Measurements from ENCODE around the gene HAL.
A peak's percentile ranks its signal among the peaks of the same experiment; 100 is the strongest.

The HAL gene

DNA sequence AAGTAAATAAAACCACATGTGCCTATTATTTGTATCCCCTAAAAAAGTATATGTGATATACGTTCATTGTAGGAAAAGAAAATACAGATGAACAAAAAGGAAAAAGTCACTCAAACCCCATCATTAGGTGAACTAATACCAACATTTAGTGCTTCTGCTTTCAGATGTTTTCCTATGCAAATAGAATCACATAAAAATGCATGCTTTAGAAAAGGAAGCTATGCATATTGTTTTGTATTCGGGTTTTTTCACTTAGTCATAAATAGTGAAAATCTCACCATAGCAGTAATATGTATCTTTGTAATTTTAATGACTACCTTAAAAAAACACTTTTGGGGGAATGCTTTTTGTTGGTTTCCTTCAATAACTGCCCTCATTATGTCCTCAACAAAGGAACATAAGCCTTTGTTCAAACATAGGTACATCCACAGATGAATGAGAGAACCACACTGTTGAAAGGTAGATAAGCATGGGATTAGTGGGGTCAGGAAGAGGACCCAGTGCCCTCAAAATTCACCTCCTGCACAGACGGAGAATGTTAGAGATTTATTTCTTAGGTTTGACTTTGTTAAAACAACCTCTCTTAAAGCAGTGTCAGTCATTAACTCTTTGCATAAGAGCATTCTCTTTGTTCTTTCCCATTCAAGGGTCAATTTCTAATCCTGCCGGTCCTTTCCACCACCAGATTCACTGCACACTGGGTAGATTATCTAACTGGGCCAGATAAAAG is 46.5 kb downstream of the HAL start:
- TF ChIP-seq, protein P1, sequence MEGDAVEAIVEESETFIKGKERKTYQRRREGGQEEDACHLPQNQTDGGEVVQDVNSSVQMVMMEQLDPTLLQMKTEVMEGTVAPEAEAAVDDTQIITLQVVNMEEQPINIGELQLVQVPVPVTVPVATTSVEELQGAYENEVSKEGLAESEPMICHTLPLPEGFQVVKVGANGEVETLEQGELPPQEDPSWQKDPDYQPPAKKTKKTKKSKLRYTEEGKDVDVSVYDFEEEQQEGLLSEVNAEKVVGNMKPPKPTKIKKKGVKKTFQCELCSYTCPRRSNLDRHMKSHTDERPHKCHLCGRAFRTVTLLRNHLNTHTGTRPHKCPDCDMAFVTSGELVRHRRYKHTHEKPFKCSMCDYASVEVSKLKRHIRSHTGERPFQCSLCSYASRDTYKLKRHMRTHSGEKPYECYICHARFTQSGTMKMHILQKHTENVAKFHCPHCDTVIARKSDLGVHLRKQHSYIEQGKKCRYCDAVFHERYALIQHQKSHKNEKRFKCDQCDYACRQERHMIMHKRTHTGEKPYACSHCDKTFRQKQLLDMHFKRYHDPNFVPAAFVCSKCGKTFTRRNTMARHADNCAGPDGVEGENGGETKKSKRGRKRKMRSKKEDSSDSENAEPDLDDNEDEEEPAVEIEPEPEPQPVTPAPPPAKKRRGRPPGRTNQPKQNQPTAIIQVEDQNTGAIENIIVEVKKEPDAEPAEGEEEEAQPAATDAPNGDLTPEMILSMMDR (IDR thresholded peaks at IDR 0.05; ENCODE audit: low read depth, low read length) = no peak
- in situ Hi-C loops (cut with HindIII; ENCODE audit: low sequenced_read_pairs) = no loop called here
- no peak overlapping the region for H3K4me3 ChIP-seq (ENCODE audit: low read depth, low read length)
- no peak for DNase-seq (ENCODE audit: low read depth, low spot score)

DNA sequence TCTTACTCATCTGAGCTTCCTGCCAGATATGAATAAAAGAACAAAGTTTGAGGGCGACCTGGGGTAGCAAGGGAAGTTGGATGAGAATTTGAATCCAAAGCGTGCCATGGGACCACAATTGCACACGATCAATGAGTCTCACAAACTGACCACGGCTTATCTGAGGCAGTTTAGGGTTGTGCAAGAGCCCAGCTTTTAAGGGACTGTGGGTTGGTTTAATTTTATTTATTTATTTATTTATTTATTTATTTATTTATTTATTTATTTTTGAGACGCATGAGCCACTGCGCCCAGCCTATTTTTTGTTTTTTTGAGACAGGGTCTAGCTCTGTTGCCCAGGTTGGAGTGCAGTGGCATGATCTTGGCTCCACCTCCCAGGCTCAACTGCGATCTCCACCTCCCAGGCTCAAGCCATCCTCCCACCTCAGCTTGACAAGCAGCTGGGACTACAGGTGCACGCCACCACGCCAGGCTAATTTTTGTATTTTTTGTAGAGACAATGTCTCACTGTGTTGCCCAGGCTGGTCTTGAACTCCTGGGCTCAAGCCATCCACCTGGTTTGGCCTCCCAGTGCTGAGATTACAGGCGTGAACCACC is 51.9 kb downstream of the HAL start:
- no peak for DNase-seq (ENCODE audit: low read depth, low spot score)
- in situ Hi-C loops (cut with HindIII; ENCODE audit: low sequenced_read_pairs) = no loop called here
- TF ChIP-seq, protein P1 (IDR thresholded peaks at IDR 0.05; ENCODE audit: low read depth, low read length) = no peak
- no peak overlapping the region for H3K4me3 ChIP-seq (ENCODE audit: low read depth, low read length)

DNA sequence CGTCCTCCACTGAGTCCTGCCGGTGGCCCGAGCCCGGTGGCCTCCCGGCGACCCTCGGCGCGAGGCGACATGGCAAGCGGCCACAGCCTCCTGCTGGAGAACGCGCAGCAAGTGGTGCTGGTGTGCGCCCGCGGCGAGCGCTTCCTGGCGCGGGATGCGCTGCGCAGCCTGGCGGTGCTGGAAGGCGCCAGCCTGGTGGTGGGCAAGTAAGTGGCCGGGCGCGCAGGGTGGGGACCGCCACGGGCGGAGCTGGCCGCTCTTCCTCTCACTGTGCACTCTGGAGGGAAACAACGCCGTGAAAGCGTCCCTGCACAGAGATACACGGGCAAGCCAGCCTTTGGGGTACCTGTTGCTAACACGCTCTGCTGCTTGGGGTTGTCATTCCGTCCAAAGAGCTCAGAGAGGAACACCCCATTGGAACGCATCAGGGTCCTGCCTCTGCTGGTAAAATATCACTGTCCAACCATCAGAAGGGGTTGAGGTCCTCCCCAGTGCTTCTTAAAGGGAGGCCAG is 52.8 kb downstream of the HAL start, which contains the start of gene AMDHD1:
TSS of gene AMDHD1 (plus strand) at position 2 of the 513 bp plus-strand sequence. CDS start at position 70, 68 bp downstream.
- peak; percentile 42 for DNase-seq (ENCODE audit: low read depth, low spot score)
- H3K4me3 ChIP-seq (ENCODE audit: low read depth, low read length) = peak within 1 kb of the TSS; percentile 62
- TF ChIP-seq, protein P1 (IDR thresholded peaks at IDR 0.05; ENCODE audit: low read depth, low read length) = no peak

DNA sequence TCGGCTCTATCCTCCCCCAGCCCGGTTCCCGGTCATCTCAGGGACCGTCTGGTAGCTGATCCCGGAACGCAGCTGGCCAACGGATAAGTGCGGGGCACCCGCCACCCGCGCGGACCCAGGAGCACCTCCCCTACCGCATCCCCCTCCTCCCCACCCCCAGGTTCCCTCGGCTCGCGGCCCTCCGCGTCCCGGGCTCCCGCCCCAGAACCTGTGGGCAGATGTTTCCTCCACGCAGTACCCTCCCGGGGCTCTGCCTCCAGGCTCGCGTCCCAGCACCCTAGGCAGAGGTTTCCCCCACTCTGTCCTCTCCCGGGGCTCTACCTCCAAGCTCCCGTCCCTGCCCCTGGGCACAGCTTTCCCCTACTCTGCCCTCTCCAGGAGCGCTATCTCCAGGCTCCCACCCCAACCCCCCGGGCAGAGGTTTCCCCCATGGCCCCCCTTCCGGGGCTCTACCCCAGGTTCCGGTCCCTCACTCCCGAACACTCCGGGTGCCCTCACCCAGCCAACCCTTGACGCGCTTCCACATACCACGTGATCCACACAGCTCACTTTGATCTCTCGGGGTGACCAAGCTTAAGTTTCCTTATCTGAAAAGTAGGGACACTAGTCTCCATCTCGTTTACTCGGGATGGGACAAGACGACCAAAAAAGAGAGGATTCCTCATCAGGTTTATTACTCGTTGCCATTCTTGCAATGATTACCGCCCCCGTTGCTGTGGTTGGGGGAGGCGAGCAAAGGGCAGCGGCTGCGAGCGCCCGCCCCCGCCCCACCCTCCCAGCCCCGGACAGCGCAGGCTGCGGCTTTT is 53.4 kb downstream of the HAL start, which contains the start of gene CCDC38:
TSS of gene CCDC38 (minus strand) at position 91 of the 806 bp plus-strand sequence. CDS start 6,105 bp downstream, outside the sequence.
- DNase-seq (ENCODE audit: low read depth, low spot score) = peak; percentile 58
- peak within 1 kb of the TSS; percentile 62 for H3K4me3 ChIP-seq (ENCODE audit: low read depth, low read length)
- in situ Hi-C loops (cut with HindIII; ENCODE audit: low sequenced_read_pairs) = no loop called here
- TF ChIP-seq, protein P1 (IDR thresholded peaks at IDR 0.05; ENCODE audit: low read depth, low read length) = no peak

More for the DNA sequence above, 52.8 kb downstream of the HAL start, which contains the start of gene AMDHD1:
- in situ Hi-C loops (cut with HindIII; ENCODE audit: low sequenced_read_pairs) = no loop called here

DNA sequence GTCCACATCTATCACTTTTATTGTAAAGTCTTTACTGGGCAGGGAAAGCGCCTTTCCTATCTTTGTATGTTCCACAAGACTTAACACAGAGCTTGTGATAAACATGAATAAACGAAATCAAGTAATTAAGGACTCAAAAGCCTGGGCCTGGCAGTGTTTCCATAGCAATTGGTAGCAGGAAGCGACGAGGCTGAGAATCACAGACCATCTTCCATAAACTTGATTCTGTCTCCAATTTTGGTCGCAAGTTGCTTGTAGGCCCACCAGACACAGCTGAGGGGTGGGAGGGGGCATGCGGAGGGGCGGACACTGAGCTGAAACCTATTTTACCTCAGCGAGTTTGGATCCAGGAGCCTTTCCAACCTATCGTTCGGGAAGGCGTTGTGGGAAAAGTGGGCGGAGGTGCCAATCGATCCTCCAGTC is 54.0 kb downstream of the HAL start:
- peak overlapping the region; percentile 62 for H3K4me3 ChIP-seq (ENCODE audit: low read depth, low read length)
- in situ Hi-C loops (cut with HindIII; ENCODE audit: low sequenced_read_pairs) = no loop called here
- DNase-seq (ENCODE audit: low read depth, low spot score) = peak; percentile 3
- TF ChIP-seq, protein P1 (IDR thresholded peaks at IDR 0.05; ENCODE audit: low read depth, low read length) = no peak

DNA sequence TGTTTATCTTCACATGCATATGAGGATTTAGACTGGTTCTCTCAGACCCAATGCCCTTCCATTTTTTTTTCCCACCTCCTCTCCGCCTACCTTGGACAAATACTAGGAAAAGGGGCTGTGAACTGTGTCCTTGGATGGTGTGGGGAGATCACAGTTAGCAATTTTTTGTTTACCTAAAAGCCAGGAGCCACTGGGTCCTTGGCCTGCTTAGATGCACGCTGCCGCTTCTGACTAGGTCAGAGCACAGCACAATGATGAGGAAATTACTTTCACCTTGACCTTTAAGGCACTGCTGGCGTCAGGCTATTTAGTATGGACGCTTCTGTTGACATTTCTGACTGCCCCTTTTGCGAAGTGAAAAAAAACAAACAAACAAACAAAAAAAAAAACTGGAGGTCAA is 55.6 kb downstream of the HAL start:
- DNase-seq (ENCODE audit: low read depth, low spot score) = no peak
- TF ChIP-seq, protein P1 (IDR thresholded peaks at IDR 0.05; ENCODE audit: low read depth, low read length) = no peak
- H3K4me3 ChIP-seq (ENCODE audit: low read depth, low read length) = no peak overlapping the region
- in situ Hi-C loops (cut with HindIII; ENCODE audit: low sequenced_read_pairs) = no loop called here
